Endothelial cell of umbilical vein (primary cell): ENCODE data around the gene TARP.

Experiments
- BruUV-seq: library from RNA; stranded (reverse); fragments of 400-500 nt; replicated peaks from 2 replicates; lab custom pipeline; 2021; lab: Mats Ljungman, UMichigan
- CTCF ChIA-PET: fragments of 300-600, 350-600 bp; sonication (Branson Sonifier 250); formaldehyde crosslinking; loops from one replicate; lab custom pipeline; 2021; ENCODE audit warnings: antibody characterized with exemption, inconsistent platforms; lab: Charles Lee
- POLR2A ChIA-PET: fragments of 300-600, 350-600 bp; sonication (Branson Sonifier 250); formaldehyde crosslinking; loops from one replicate; lab custom pipeline; 2021; ENCODE audit warnings: antibody characterized with exemption, inconsistent platforms; lab: Charles Lee
- DNase-seq: peaks from one replicate; pipeline ENCODE4 v3.0.0-alpha.2; 2011; ENCODE audit warnings: low read depth, low spot score
- FAIRE-seq: peaks from 2 replicates; lab custom pipeline; 2011; peaks lifted over from hg19 to GRCh38; lab: Jason Lieb, UNC
- H2AFZ ChIP-seq: 2 replicates; pipeline ENCODE4 v1.6.0; 2012; ENCODE audit warnings: low read depth, low read length, control low read depth, inconsistent platforms
- H3K27ac ChIP-seq: 2 replicates; pipeline ENCODE4 v1.5.1; 2011; ENCODE audit warnings: low read depth, mild to moderate bottlenecking, control low read depth, low read length, moderate library complexity; ENCODE audit not compliant: insufficient read depth
- H3K27me3 ChIP-seq, 2 experiments: 2 replicates each; pipeline versions ENCODE4 v1.6.0 to v1.6.1; 2011; ENCODE audit warnings: low read length in 2 of 2, mixed read lengths in 1 of 2; ENCODE audit not compliant: control insufficient read depth in 2 of 2, insufficient read depth in 2 of 2
- H3K36me3 ChIP-seq, 2 experiments: 2 replicates in 1 of 2; 3 replicates in 1 of 2; pipeline ENCODE4 v1.5.1; 2011; ENCODE audit warnings: low read length in 2 of 2, mild to moderate bottlenecking in 1 of 2, moderate library complexity in 1 of 2; ENCODE audit not compliant: control insufficient read depth in 2 of 2, insufficient read depth in 2 of 2; ENCODE audit errors: extremely low read depth in 1 of 2
- H3K4me1 ChIP-seq: 3 replicates; pipeline ENCODE4 v1.5.1; 2011; ENCODE audit warnings: mild to moderate bottlenecking, low read length; ENCODE audit not compliant: control insufficient read depth, insufficient read depth; ENCODE audit errors: extremely low read depth
- H3K4me2 ChIP-seq: 2 replicates; pipeline ENCODE4 v1.6.1; 2011; ENCODE audit warnings: low read length, control low read depth, mixed read lengths; ENCODE audit not compliant: insufficient read depth
- H3K4me3 ChIP-seq, 3 experiments: fragments of 200-600 bp in 1 of 3; sonication (generic), shearing (Covaris generic) in 1 of 3; replicated peaks in 1 of 3; 2 replicates each; pipeline ENCODE4 v1.5.1; 2011 to 2016; ENCODE audit warnings: control low read depth in 3 of 3, low read length in 3 of 3, mild to moderate bottlenecking in 2 of 3, inconsistent platforms in 1 of 3, low read depth in 1 of 3, moderate library complexity in 1 of 3; ENCODE audit not compliant: insufficient read depth in 1 of 3
- H3K79me2 ChIP-seq: 2 replicates; pipeline ENCODE4 v1.6.0; 2012; ENCODE audit warnings: low read length, inconsistent platforms; ENCODE audit not compliant: control insufficient read depth, insufficient read depth
- H3K9ac ChIP-seq: replicated peaks from 2 replicates; pipeline ENCODE3; 2011; ENCODE audit warnings: low read length, control low read depth; ENCODE audit not compliant: insufficient read depth; ENCODE audit errors: extremely low read depth
- H3K9me1 ChIP-seq: replicated peaks from 3 replicates; pipeline ENCODE4 v1.6.0; 2011; ENCODE audit warnings: mild to moderate bottlenecking, low read length; ENCODE audit not compliant: control insufficient read depth, insufficient read depth; ENCODE audit errors: extremely low read depth
- H3K9me3 ChIP-seq: replicated peaks from 2 replicates; pipeline ENCODE4 v1.5.1; 2012; ENCODE audit warnings: low read length, inconsistent platforms; ENCODE audit not compliant: control insufficient read depth, insufficient read depth
- H4K20me1 ChIP-seq: replicated peaks from 2 replicates; pipeline ENCODE3; 2011; ENCODE audit warnings: mild to moderate bottlenecking, low read length; ENCODE audit not compliant: control insufficient read depth, insufficient read depth; ENCODE audit errors: extremely low read depth
- CTCF ChIP-seq, 2 donors: IDR thresholded peaks; 1 replicate in 1 of 2; 2 replicates in 1 of 2; pipeline ENCODE4 v1.5.1; 2011; ENCODE audit warnings: low read length in 2 of 2, mild to moderate bottlenecking in 2 of 2, moderate library complexity in 2 of 2, control low read depth in 1 of 2, inconsistent platforms in 1 of 2, low read depth in 1 of 2; ENCODE audit not compliant: insufficient read depth in 1 of 2; ENCODE audit errors: extremely low read depth in 1 of 2
- POLR2AphosphoS5 ChIP-seq: IDR thresholded peaks from 2 replicates; pipeline ENCODE4 v1.6.1; 2012; ENCODE audit warnings: low read depth, mild to moderate bottlenecking, control low read depth, low read length, moderate library complexity; ENCODE audit not compliant: insufficient read depth
- dilution Hi-C: fragments of 300-500 bp; cut with MboI; formaldehyde crosslinking; loops from one replicate; pipeline ENCODE4 v1.15.0; 2019; ENCODE audit warnings: low sequenced_read_pairs; ENCODE audit not compliant: extremely low pct_ligation_motif_present
- intact Hi-C: fragments of 100-400 bp; cut with micrococcal nuclease; formaldehyde crosslinking; loops from one replicate; pipeline ENCODE4 v1.10.0; 2022

TARP gene

GRCh38 chr7:38318803-38319416 is 45.5 kb upstream of the TARP start:
- H3K27me3 ChIP-seq = peaks cover 0 to 1% of the 10 kb centered on the region in 2 experiments
- no peaks in the 10 kb centered on the region for H3K9me3 ChIP-seq
- H2AFZ ChIP-seq = peak overlapping the region; percentile 62
- no peak overlapping the region for H3K4me2 ChIP-seq
- intact Hi-C loops (loop anchor here (1.0 to 2.0 kb wide), 6 partner anchors 96 to 418 kb away; partner anchors contain the start of genes SFRP4 and STARD3NL), dilution Hi-C loops (no loop called here)
- ChIA-PET CTCF (interaction anchor here (0.6 to 3.8 kb wide), 32 partner anchors 12 to 417 kb away, joined by 3 to 61 read pairs (median 6); partner anchors contain the start of genes SFRP4 and TARP), POLR2A (no interaction called here)
- no TSS peak for BruUV-seq
- no peaks in the 10 kb centered on the region for H4K20me1 ChIP-seq
- no peaks in the 10 kb centered on the region for H3K9me1 ChIP-seq
- TF ChIP-seq CTCF (IDR thresholded peaks at IDR 0.05; ENCODE audit: extremely low read depth in 1 of 2, insufficient read depth in 1 of 2, low read depth in 1 of 2, low read length in 2 of 2) (peak; percentile 64 to 67), POLR2AphosphoS5 (no peak)
- H3K9ac ChIP-seq = no peak overlapping the region
- H3K27ac ChIP-seq = no peak overlapping the region
- FAIRE-seq = peak; percentile 98
- peak; percentile 74 for DNase-seq
- no peaks in the 10 kb centered on the region for H3K36me3 ChIP-seq
- no peaks in the 10 kb centered on the region for H3K4me1 ChIP-seq
- H3K4me3 ChIP-seq = no peak overlapping the region
- H3K79me2 ChIP-seq = no peaks in the 10 kb centered on the region

- CTCF ChIA-PET = interaction anchor here (0.6 to 3.8 kb wide), 31 partner anchors 11 to 416 kb away, joined by 3 to 61 read pairs (median 6); partner anchors contain the start of genes SFRP4 and TARP
- Histone ChIP-seq H3K9me1 (no peaks in the 10 kb centered on the region), H3K79me2 (no peaks in the 10 kb centered on the region), H3K4me1 (no peaks in the 10 kb centered on the region), H2AFZ (peak overlapping the region; percentile 62), H3K4me2 (no peak overlapping the region), H3K36me3 (no peaks in the 10 kb centered on the region), H3K27me3 (no peaks in the 10 kb centered on the region), H3K27ac (no peak overlapping the region), H3K9me3 (no peaks in the 10 kb centered on the region), H4K20me1 (no peaks in the 10 kb centered on the region), H3K9ac (no peak overlapping the region), H3K4me3 (no peak overlapping the region)
- intact Hi-C loops (loop anchor here (1.0 to 2.0 kb wide), 5 partner anchors 95 to 401 kb away; partner anchors contain the start of genes SFRP4 and STARD3NL), dilution Hi-C loops (no loop called here)
- DNase-seq (no peak), FAIRE-seq (no peak)
- no peak for TF ChIP-seq POLR2AphosphoS5
- POLR2A ChIA-PET = no interaction called here
- no TSS peak for BruUV-seq
Observed at GRCh38 chr7:38318241-38318640, 44.8 kb upstream of the TARP start.
